GM23338 (cell line): Measurements from ENCODE around the gene HSD17B1. TPM values are rescaled to one million over a fixed set of nuclear protein-coding genes. Genes with fewer than 3 reads are reported as not detected.

Experiments
- ATAC-seq: fragments of 200-7000 bp; cut with Tn5 transposase; 3 replicates; pipeline ENCODE4 v1.9.1; 2020
- DNase-seq: peaks from one replicate; pipeline ENCODE4 v3.0.0-alpha.2; 2015; ENCODE audit warnings: low spot score
- H2AFZ ChIP-seq: fragments of 200-600 bp; sonication (generic); 2 replicates; pipeline ENCODE4 v1.8.0; 2016; ENCODE audit warnings: antibody characterized with exemption, mild to moderate bottlenecking, moderate library complexity
- H3F3A ChIP-seq: fragments of 200-600 bp; sonication (generic); replicated peaks from 2 replicates; pipeline ENCODE4 v1.8.0; 2017; ENCODE audit warnings: antibody characterized with exemption, mixed run types, low read depth
- H3K27ac ChIP-seq: fragments of 200-600 bp; sonication (generic); 2 replicates; pipeline ENCODE4 v1.6.1; 2016; ENCODE audit warnings: low read depth
- H3K27me3 ChIP-seq: fragments of 200-600 bp; sonication (generic); 2 replicates; pipeline ENCODE4 v1.8.0; 2016; ENCODE audit warnings: mild to moderate bottlenecking, mixed run types, moderate library complexity; ENCODE audit not compliant: insufficient read depth
- H3K36me3 ChIP-seq: fragments of 200-600 bp; sonication (generic); 2 replicates; pipeline ENCODE4 v1.8.0; 2016; ENCODE audit warnings: mild to moderate bottlenecking; ENCODE audit not compliant: insufficient read depth
- H3K4me1 ChIP-seq: fragments of 200-600 bp; sonication (generic); 2 replicates; pipeline ENCODE4 v1.8.0; 2016; ENCODE audit warnings: mild to moderate bottlenecking, moderate library complexity; ENCODE audit not compliant: insufficient read depth
- H3K4me2 ChIP-seq: fragments of 200-600 bp; sonication (generic); 2 replicates; pipeline ENCODE4 v1.7.1; 2017; ENCODE audit warnings: mixed run types
- H3K4me3 ChIP-seq: fragments of 200-600 bp; sonication (generic); 2 replicates; pipeline ENCODE4 v1.6.1; 2016; ENCODE audit warnings: mixed run types
- H3K79me2 ChIP-seq: fragments of 200-600 bp; sonication (generic); replicated peaks from 2 replicates; pipeline ENCODE4 v1.8.0; 2017; ENCODE audit warnings: mild to moderate bottlenecking; ENCODE audit not compliant: insufficient read depth
- H3K9me2 ChIP-seq: fragments of 200-600 bp; sonication (generic); 2 replicates; pipeline ENCODE4 v1.8.0; 2017; ENCODE audit not compliant: insufficient read depth
- H4K20me1 ChIP-seq: fragments of 200-600 bp; sonication (generic); replicated peaks from 2 replicates; pipeline ENCODE4 v1.8.0; 2017; ENCODE audit warnings: mild to moderate bottlenecking; ENCODE audit not compliant: insufficient read depth
- H3K27ac Mint-ChIP-seq: 2 replicates; pipeline ENCODE4 v1.8.0; 2020; ENCODE audit warnings: inconsistent platforms, mild to moderate bottlenecking, moderate library complexity, mixed read lengths
- H3K27me3 Mint-ChIP-seq: 3 replicates; pipeline ENCODE4 v1.8.0; 2022; ENCODE audit warnings: low read depth, mild to moderate bottlenecking, moderate library complexity, mixed read lengths, inconsistent platforms; ENCODE audit not compliant: insufficient read depth, poor library complexity
- H3K36me3 Mint-ChIP-seq: 3 replicates; pipeline ENCODE4 v1.8.0; 2021; ENCODE audit warnings: low read depth, mild to moderate bottlenecking, inconsistent platforms, moderate library complexity, mixed read lengths
- H3K4me1 Mint-ChIP-seq: 3 replicates; pipeline ENCODE4 v1.8.0; 2020; ENCODE audit warnings: mild to moderate bottlenecking, inconsistent platforms, mixed read lengths
- H3K4me3 Mint-ChIP-seq: 3 replicates; pipeline ENCODE4 v1.8.0; 2021; ENCODE audit warnings: moderate library complexity, mild to moderate bottlenecking, inconsistent platforms, mixed read lengths
- H3K9me3 Mint-ChIP-seq: 3 replicates; pipeline ENCODE4 v1.8.0; 2020; ENCODE audit warnings: moderate library complexity, mild to moderate bottlenecking, inconsistent platforms, mixed read lengths
- CREB1 ChIP-seq: fragments of 250-450 bp; sonication (Bioruptor Pico); IDR thresholded peaks from 2 replicates; pipeline ENCODE4 v1.5.0; 2020; ENCODE audit warnings: low read depth, mild to moderate bottlenecking, moderate library complexity
- CTCF ChIP-seq, 2 experiments: fragments of 200-600 bp in 1 of 2; sonication (generic) in 1 of 2; conservative IDR thresholded peaks; 2 replicates each; pipeline versions ENCODE4 v1.5.1 to v1.6.1; 2016 to 2017; ENCODE audit warnings: antibody characterized with exemption in 2 of 2, low read depth in 2 of 2, mild to moderate bottlenecking in 2 of 2, moderate library complexity in 1 of 2
- EZH2 ChIP-seq: fragments of 200-600 bp; sonication (generic); IDR thresholded peaks from one replicate; pipeline ENCODE4 v1.8.0; 2017; ENCODE audit warnings: antibody characterized with exemption, mild to moderate bottlenecking, low read depth; ENCODE audit not compliant: unreplicated experiment
- EZH2phosphoT487 ChIP-seq: fragments of 200-600 bp; sonication (generic); IDR thresholded peaks from one replicate; pipeline ENCODE4 v1.8.1; 2018; ENCODE audit warnings: antibody characterized with exemption; ENCODE audit not compliant: unreplicated experiment
- NANOG ChIP-seq: IDR thresholded peaks from 2 replicates; pipeline ENCODE4 v1.6.1; 2016; ENCODE audit warnings: antibody characterized with exemption, borderline replicate concordance
- POLR2AphosphoS5 ChIP-seq: IDR thresholded peaks from 2 replicates; pipeline ENCODE4 v1.6.1; 2016; ENCODE audit warnings: antibody characterized with exemption, low read depth
- STAT1 ChIP-seq: IDR thresholded peaks from one replicate; pipeline ENCODE4 v1.6.1; 2016; ENCODE audit warnings: antibody characterized with exemption; ENCODE audit not compliant: unreplicated experiment
- ZNF114 ChIP-seq: fragments of 250-450 bp; sonication (Bioruptor Pico); IDR thresholded peaks from 2 replicates; pipeline ENCODE4 v1.5.0; 2020; ENCODE audit warnings: mild to moderate bottlenecking, moderate library complexity
- ZNF462 ChIP-seq: fragments of 250-450 bp; sonication (Bioruptor Pico); IDR thresholded peaks from 2 replicates; pipeline ENCODE4 v1.5.0; 2020; ENCODE audit warnings: mild to moderate bottlenecking, moderate library complexity
- polyA plus RNA-seq: library from polyadenylated mRNA; unstranded; fragments of >200 nt; fragmentation: Nextera tagmentation; extraction: Ambion mirVana; gene quantifications from 2 replicates; pipeline ENCODE4 v1.2.1, GENCODE V29; 2016
- total RNA-seq: library from RNA; depleted of rRNA; stranded (reverse); fragments of >200 nt; shearing (Covaris generic); gene quantifications from 2 replicates; pipeline ENCODE4 v1.2.3, GENCODE V29; 2014

The HSD17B1 gene
- total and polyA plus RNA-seq, 2 experiments from 2014 or later, result 0.97 to 1.7 TPM

GRCh38 chr17:42526031-42526444 lies 26.7 kb upstream of the HSD17B1 start (continued):
- TF ChIP-seq ZNF462, result no peak
- no peak for TF ChIP-seq STAT1
- no peak for TF ChIP-seq EZH2phosphoT487
- TF ChIP-seq EZH2, result no peak

GRCh38 chr17:42527932-42528331 lies 24.8 kb upstream of the HSD17B1 start:
- ATAC-seq, result no peak
- Mint-ChIP-seq H3K4me1 (no peaks in the 10 kb centered on the region; the same call in none of the 3 replicates), H3K27ac (no peak overlapping the region), H3K9me3 (no peaks in the 10 kb centered on the region; the same call in 2 of the 3 replicates), H3K36me3 (0 out of 3 replicates have a peak, but pooled peaks cover 3% of the 10 kb centered on the region), H3K4me3 (no peak overlapping the region; the same call in 2 of the 3 replicates), H3K27me3 (peaks cover 19% of the 10 kb centered on the region)
- Histone ChIP-seq H3K4me2 (no peak overlapping the region), H3K27me3 (peaks cover 20% of the 10 kb centered on the region), H3K9me2 (no peaks in the 10 kb centered on the region), H3K36me3 (no peaks in the 10 kb centered on the region), H3K4me1 (no peaks in the 10 kb centered on the region), H3K4me3 (no peak overlapping the region), H3F3A (peaks cover 6% of the 10 kb centered on the region; the same call in 1 of the 2 replicates), H3K79me2 (no peaks in the 10 kb centered on the region), H4K20me1 (no peaks in the 10 kb centered on the region; the same call in 1 of the 2 replicates), H2AFZ (no peak overlapping the region), H3K27ac (no peak overlapping the region)
- DNase-seq, result no peak
- TF ChIP-seq NANOG (no peak), CTCF (conservative IDR thresholded peaks at IDR 0.05; ENCODE audit: low read depth in 2 of 2) (no peak), CREB1 (CRISPR knock-in tag) (no peak), POLR2AphosphoS5 (no peak), STAT1 (no peak), ZNF114 (CRISPR knock-in tag) (no peak), ZNF462 (no peak)
